ENCODE data around the gene PPP1R36.
"Not testable (repeated sequence)": the region's sequence is repeated elsewhere in the genome, so short reads cannot be mapped to it uniquely, and the experiment has no call there.

The PPP1R36 gene

DNA sequence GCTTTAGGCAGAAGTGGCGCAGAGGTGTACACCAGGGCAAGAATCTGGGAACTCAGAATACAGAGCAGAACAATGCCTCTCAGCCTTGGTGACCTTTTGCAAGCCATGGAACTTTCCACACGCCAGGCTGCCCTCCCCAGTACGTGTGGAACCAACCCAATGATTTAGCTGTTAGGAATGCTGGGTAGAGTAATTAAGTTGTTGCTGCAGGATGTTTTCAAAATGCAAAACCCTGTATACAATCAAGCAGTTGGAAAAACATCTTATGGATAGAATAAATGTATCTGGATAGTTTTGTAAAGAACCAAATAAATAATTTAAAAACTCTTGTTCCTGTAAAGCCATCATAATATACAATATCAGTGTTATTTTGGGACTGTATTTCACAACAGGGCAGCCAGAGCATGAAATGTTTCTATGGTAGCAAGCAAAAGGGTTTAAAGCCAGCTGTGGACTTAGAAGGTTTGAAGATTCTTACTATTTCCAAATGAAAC is 19.4 kb downstream of the PPP1R36 start:
- DNase-seq (ENCODE audit: low read depth, low spot score) = peak; percentile 50

DNA sequence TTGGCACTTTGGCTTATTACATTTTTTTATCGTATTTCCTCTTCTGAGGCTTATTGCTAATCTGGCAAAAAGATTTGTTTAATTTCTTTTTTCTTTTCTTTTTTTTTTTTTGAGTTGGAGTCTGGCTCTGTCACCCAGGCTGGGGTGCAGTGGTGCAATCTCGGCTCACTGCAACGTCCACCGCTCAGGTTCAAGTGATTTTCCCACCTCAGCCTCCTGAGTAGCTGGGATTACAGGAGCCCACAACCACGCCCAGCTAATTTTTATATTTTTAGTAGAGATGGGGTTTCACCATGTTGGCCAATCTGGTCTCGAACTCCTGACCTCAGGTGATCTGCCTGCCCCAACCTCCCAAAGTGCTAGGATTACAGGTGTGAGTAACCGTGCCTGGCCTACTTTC is 19.9 kb downstream of the PPP1R36 start:
- not testable (repeated sequence) for DNase-seq (ENCODE audit: low read depth, low spot score)

DNA sequence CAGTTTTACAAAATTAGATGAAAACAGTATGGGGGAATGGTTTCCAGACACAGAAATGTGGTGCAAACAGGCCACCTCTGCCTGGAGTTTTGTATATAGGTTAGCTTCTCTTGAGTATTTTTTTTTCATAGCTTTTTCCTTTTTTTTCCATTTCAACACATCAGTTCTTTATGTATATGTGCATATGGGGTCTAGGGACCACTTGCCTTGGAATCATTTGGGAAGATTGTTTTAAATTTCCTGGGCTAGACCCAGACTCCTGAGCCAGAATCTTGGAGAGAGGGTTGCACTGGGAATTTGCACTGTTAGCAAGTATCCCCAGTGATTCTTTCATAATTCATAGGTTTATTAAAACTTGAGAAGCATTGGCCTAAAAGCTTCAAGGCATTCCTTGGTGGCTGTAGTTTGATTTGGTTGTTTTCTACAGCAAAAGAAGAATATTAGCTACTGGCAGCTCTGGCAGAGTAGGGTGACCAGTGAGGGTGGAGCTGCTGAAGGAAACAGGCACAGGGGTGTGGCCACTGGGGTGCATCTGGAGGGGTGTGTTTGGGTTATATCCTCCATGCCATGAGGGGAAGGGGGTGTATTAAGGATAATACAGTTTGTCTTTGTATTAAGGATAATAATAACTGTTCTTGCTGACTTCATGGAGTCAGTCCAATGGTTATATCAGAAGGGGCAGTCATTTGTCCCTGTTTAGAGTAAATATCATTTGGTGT is 22.8 kb downstream of the PPP1R36 start:
- no peak for DNase-seq (ENCODE audit: low read depth, low spot score)

DNA sequence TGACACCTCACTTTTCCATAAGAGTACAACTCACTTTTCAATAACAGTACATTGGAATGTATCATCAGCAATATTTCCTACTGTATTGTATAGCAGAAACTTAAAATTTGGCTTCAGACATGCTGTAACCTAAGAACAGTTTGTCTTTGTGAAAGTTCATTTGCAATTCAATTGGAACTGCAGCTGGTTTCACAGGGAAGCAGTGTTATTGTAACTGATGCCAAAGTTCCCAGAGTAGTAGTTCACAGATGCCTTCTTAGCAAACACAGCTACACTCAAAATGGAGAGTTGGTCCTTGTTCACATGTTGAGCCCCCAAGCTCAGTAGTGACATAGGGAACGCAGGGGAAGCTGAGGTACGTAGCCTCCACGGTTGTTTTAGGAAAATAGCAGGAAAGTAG is 23.3 kb downstream of the PPP1R36 start:
- no peak for DNase-seq (ENCODE audit: low read depth, low spot score)

DNA sequence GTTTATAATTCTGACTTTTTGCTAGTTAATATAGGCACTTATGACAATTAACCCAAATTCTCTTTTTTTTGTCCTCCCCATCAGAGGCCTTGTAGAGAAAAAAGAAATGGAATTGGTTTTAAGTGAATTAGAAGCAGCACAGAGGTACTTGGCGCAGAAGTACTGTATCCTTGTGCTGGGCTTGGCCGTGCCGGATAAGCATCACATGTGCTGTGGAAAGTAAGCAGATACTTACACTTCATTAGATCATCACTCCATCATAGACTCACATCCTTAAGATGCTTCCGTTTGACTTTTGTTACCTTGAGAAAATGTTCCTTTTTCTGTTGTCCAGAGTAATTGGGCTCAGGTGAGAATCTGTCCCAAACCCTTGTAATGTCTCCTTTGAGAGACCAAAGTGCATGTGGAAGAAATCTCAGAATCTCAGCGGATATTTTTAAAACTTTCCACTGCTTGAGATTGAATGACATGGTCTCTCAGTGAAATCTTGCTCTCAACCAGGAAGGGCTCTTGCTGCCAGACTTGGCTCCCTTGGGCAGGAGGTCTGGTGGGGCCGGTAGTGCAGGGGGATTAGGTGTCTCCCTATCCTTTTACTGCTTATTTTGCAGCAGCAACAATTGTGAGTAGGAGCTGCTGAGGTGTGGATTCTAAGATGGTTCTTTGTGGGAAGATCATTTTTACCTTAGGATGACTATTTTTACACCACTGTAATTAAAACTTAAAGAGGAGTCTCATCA is 24.8 kb downstream of the PPP1R36 start:
- no peak for DNase-seq (ENCODE audit: low read depth, low spot score)

DNA sequence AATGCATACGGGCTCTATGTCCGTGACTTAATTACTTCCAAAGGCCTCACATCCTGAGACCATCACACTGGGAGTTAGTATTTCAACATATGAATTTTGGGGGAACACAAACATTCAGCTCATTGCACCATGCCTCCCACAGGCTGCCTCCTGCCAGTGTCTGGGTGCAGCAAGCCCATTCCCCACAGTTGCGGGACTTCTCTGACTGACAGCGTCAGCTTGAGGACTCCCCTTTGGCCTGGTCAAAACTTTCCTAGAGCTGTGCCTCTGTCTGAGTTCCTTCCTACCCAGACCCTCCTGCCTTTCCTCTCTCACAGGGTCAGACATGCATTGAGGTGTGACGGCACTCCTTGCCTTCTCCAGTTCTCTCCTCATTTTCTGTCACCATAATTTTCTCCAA is 27.4 kb downstream of the PPP1R36 start:
- DNase-seq (ENCODE audit: low read depth, low spot score) = no peak

DNA sequence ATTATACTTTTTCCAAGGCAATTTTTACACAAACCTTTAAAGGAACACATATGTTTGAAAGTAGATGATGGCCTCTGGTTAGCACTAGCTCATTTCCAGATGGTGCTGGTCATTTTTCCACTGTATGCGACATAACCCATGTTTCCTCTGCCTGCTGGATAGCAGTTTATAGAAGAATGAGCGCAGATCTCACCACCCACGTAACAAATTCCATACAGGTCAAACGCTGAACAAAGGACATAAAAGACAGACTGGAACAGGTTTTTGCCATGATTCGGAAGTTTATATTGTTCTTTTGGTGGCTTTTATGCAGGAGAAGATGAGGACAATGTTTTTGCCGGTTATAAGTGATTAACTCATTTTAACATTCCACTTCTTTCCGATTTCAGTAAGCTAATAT is 30.7 kb downstream of the PPP1R36 start:
- no peak for DNase-seq (ENCODE audit: low read depth, low spot score)

DNA sequence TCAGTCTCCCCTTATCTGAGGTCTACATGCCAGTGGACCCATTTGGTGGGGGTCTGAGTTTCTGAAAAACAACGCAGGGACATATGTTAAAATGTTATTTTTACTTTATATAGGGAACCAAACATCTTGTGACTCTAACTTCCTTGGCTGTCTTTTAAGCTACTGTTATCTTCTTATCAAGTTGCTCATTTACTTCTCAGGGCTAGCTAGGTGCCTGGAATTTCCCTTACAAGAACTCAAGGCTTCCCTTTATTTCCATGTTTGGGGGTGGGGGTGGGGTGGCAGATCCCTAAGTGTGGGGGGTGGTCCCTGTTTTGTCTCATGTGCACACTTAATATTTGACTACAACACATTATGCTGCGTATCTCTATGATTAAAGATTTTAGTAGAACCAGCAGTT is 31.6 kb downstream of the PPP1R36 start:
- DNase-seq (ENCODE audit: low read depth, low spot score) = no peak

DNA sequence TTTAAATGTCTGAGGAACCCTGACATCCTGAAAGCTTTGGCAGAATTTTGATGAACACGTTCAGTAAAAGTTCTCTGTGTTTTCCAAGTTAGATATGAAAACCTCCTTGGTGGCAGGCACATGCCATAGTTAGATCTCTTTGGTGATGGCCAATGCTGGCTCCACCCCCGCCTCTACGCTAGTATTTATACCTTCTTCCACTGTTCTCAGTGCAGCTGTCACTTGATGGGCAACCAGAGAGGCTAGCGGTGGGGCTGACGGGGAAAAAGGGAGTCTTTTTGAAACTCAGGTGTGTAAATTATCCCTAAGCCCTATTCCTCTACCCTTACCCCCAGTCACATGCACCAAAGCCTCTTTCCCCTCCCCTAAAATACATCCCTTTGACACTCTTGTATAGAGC is 32.1 kb downstream of the PPP1R36 start:
- no peak for DNase-seq (ENCODE audit: low read depth, low spot score)

DNA sequence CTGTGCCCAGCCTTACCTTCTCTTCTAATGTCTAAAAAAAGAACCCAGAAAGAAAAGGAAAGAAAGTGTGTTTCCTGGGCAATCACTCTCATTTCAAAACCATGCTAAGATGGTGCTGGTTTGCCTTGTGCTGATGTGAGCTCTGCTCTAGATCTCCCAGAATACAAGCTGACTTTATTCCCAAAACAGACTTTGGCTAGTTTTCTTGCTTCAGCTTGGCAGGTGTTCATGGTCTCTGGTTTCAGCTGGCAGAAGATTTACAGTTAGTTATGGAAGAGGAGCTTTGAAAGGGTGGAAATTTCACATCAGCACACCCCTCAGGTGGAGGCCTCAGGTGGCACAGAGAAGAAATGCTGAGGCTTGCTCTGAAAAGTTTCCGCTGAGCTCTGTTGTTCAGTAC is 34.4 kb downstream of the PPP1R36 start:
- DNase-seq (ENCODE audit: low read depth, low spot score) = no peak

DNA sequence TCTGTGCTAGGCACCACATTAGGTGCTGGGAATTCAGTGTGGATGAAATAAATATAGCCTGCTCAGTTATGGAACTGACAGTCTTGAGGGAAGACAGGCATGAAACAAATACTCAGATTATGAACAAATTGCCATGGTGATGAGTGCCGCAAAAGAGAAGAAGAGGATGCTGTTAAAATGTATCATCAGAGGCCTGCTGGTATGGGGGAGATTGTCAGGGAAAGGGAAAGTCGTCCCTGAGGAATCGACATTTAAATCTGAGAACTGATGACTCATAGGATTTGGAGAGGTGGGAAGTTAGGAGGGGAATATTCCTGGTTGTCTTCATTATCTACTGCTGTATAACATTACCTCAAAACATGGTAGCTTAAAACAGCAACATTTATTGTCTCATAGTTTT is 42.0 kb downstream of the PPP1R36 start:
- no peak for DNase-seq (ENCODE audit: low read depth, low spot score)

DNA sequence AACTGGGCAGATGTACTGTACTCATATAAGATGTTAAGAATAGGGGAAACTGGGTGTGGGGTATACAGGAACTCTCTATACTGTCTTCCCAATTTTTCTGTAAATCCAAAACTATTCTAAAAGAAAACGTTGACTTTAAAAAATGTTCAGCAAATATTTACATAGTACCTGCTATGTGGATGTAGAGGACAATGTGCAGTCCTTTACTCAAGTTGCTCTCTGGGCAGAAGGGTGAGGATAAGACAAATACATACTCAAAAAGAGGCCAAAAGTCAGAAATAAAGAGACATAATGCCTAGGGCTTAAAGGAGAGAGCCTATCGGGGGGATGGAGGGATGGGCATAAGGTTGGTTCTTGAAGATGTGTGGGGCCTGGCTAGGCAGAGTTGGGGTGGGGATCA is 44.7 kb downstream of the PPP1R36 start:
- no peak for DNase-seq (ENCODE audit: low read depth, low spot score)

DNA sequence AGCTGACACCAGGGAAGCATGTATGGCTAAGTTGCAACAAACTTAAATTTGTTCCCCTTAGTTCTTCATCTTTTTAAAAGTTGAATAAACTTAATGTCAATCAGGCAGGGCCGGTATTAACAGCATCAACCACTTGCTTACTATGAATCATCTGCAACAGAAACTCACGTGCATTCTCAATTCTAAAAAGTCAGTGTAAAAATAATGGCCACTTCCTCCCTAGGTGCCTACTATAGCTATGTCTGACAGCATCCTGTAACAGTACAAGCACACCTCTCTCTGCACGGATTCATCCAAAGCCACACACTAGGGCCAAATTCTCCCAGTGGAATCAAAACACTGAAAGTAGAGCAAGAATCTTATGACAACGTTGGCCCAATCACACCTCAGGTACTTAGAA is 48.6 kb downstream of the PPP1R36 start:
- DNase-seq (ENCODE audit: low read depth, low spot score) = no peak

DNA sequence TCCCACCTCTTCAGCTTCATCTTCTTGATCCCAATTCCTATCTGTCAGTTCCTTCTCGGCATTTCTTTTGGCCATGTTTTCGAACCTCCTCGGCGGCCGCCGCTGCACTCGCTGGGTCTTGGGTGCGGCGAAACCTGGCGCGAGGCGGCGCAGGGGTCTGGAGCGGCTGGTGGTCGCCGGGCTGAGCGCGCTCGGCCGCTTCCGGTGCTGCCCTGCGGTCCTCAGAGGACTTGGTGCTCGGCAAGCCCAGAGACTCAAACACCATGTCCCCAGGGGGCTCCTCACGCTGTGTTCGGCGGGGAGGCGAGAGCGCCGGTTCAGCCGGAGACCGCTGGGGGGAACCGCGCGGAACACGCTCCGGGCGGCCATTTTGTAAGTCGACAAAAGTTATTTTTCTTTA is 51.8 kb downstream of the PPP1R36 start:
- peak; percentile 20 for DNase-seq (ENCODE audit: low read depth, low spot score)

DNA sequence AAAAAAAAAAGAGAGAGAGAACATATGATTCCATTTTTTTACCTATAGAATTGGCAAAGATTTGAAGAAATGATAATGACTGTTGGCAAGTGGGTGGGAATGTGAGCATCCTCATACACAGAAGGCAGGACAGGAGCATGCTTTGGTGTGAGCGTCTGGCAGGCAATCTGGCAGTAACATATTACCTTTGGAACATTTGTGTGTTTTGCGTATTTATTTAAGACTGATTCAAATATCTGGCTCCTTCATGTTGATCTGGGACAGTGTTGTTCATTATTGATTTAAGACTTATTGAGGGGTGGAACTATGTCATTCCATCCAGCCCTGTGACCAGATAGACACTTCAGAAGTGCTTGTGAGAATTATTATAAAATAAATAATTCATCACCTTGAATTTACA is 53.1 kb downstream of the PPP1R36 start:
- DNase-seq (ENCODE audit: low read depth, low spot score) = no peak

DNA sequence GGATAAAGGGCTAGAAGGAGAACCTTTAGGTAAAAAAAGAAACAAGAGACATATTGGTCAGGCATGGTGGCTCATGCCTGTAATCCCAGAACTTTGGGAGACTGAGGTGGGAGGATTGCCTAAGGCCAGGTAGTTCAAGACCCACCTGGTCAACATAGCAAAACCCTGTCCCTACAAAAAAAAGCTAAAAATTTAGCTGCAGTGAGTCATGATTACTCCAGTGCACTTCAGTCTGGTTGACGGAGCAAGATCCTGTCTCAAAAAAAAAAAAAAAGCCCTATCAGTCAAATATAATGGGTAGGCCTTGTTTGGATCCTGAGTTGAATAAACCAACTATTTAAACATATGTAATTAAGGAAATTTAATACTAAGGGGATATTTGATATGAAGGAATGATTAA is 54.2 kb downstream of the PPP1R36 start:
- DNase-seq (ENCODE audit: low read depth, low spot score) = no peak

DNA sequence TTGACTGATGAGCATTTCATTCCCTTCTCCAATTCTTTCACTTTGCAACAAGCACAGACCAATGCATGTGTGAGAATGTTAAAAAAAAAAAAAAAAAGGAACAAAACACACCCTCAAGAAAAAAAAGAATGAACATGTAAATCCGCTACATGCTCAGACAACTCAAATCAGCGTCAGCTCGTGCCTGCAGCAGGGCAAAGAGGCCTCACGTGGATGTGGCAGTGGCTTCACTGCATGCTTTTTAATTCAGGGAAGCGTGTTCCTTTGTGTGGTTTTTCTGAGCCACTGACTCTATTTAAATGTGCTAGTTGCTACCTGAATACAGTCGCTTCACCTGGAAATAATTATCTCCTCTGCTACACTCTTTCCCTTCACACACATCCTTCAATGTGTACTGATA is 55.1 kb downstream of the PPP1R36 start:
- no peak for DNase-seq (ENCODE audit: low read depth, low spot score)

DNA sequence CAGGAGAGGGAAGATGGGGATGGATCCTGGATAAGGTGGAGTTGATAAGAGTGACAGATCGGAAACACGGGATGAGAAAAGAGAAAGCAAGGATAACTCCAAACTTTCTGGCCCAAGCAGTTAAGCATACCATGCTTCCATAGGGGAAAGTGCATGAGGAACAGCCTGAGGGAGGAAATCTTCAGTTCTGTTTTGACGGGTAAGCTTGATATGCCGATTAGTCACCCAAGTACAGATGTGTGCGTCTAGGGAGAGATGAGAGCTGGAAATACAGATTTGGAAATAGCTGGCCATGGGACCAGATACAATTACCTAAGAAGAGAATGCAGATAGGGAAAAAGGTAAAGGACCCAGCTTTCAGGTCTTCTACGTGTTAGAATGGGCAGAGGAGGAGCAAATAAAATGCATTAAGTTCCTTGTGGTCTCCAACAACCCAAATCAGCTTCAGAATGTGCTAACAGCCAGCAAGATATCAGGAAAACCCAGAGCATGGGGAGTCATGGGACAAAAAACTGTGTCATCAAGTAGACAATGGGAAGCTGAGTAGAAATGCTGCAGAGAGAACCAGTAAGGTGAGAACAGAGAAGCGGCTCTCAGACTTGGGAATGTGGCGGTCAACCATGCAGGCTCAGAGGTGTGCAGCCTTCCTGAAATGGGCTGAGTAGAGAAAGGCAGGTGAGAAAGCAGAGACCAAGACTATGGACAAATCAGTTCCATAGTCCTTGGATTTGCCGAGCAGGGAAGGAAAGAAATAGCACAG is 56.3 kb downstream of the PPP1R36 start:
- no peak for DNase-seq (ENCODE audit: low read depth, low spot score)

DNA sequence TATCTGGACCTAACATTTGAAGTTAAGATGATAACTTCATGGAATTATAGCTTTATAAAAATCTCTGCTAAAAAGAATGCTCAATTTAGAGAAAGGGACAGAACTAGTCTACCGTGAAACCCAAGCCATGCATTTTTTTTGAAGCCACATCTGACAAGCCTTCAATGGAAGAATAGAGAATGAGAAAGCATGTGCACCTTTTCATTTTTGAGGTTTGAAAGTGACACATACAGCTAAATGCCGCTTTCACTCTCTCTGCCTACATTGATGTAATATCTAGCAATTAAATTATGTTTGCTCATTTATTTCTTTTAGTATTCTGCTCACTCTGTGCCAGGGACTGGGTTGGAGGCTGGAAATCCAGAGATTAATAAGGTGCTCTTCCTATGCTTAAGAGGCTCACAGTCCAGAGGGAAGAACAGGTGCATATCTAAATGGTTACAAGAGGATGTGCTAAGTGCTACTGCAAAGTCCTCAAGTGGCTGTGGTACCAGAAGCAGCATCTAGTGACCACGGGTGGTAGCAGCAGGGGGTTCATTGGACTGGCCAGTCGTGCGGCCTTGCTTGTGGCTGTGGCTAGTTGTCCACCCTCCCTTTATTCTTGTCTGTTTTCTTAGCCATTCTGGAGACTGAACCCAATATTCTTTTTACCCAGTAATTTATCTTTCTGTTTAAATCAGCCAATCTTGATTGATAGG is 60.4 kb downstream of the PPP1R36 start:
- DNase-seq (ENCODE audit: low read depth, low spot score) = no peak

DNA sequence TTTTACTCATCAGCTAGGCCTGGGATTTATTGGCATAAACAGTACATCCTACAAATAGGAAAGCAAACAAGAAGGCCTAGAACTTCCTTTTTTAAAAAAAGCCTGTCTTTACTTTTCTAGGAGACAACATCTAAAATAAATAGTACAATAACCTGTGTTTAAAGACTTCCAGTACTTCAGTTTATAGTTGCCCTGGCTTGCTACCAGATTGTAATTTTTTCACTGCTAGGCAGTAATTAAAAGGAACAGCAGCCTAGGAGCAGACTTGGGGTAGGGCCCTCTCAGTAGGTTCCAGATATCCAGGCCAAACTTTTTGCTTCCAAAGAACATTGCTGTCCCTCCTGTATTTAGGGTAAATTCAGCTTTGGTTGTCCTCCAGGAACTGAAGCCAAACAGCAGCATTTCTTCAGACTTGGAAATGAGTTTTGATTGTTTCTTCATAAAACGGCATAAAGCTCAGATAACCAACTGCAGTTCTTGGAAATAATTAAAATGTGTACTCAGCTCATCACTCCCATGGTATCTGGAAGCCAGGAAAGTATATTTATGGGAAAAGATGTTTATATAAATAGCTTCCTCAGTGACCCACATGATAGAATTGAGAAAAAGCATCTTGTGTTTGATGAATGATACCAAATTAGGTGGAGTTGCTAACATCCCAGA is 61.7 kb downstream of the PPP1R36 start:
- no peak for DNase-seq (ENCODE audit: low read depth, low spot score)

DNA sequence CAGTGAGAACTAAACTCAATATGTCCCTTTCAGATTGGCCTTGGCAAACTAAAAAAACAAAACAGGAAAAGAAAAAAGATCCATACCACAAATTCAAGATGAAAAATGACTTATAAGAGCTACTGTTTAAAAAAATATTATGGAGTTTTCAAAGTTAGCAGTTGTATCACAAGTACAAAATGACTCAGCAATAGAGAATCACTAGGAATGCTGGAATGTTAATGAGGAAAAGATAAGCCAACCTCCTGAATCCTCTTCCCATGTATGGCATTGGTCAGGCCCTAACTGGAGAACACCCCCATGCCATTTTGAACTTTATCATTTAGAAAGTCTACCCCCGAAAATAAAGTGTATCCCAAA is 62.2 kb downstream of the PPP1R36 start:
- no peak for DNase-seq (ENCODE audit: low read depth, low spot score)

Measured in ELF-1 (cell line).